Esophagus squamous epithelium (tissue), 4 donors: ENCODE data around the gene AADACL2.

Source experiments
- POLR2A ChIP-seq, 4 donors: fragments of 450-650 bp; IDR thresholded peaks; one replicate each; pipeline ENCODE4 v1.6.1; 2017; ENCODE audit warnings: antibody characterized with exemption in 4 of 4, mild to moderate bottlenecking in 4 of 4, moderate library complexity in 3 of 4
- TF ChIP-seq, protein P1 (sequence below), 6 experiments: fragments of 450-650 bp in 4 of 6; fragments of 200-600 bp in 2 of 6; sonication (generic) in 2 of 6; IDR thresholded peaks; one replicate each; pipeline ENCODE4 v1.5.1; 2016 to 2019; ENCODE audit warnings: antibody characterized with exemption in 6 of 6, mild to moderate bottlenecking in 4 of 6, moderate library complexity in 4 of 6

DNA sequence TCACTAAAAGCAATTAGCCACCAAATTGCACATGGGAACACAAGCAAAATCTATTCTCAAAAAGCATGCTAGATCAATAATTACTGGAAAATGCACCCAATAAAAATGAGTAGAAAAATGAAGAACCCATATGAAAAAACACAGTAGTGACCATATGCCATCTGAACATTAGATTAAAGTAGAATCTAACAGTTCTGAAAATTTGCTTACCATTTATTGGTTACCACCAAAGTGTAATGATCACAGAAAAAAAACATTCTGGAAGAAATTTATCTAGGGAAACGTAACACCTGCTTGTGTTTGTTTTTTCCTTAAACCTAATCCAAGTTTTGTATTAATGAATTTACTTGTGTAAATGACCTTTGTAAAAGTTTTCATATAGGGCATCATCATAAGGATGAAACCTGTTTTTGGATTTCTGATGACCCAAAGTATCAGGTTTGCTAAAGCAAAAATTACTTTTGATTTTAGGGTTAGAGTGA lies 42.6 kb downstream of the AADACL2 start:
- TF ChIP-seq, protein P1, sequence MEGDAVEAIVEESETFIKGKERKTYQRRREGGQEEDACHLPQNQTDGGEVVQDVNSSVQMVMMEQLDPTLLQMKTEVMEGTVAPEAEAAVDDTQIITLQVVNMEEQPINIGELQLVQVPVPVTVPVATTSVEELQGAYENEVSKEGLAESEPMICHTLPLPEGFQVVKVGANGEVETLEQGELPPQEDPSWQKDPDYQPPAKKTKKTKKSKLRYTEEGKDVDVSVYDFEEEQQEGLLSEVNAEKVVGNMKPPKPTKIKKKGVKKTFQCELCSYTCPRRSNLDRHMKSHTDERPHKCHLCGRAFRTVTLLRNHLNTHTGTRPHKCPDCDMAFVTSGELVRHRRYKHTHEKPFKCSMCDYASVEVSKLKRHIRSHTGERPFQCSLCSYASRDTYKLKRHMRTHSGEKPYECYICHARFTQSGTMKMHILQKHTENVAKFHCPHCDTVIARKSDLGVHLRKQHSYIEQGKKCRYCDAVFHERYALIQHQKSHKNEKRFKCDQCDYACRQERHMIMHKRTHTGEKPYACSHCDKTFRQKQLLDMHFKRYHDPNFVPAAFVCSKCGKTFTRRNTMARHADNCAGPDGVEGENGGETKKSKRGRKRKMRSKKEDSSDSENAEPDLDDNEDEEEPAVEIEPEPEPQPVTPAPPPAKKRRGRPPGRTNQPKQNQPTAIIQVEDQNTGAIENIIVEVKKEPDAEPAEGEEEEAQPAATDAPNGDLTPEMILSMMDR (IDR thresholded peaks at IDR 0.05) = no peak
- TF ChIP-seq POLR2A (IDR thresholded peaks at IDR 0.05) = no peak
